ENCODE data around the gene ATG10.

The ATG10 gene

GRCh38 chr5:82185851-82186250 is 214.0 kb downstream of the ATG10 start:
- TF ChIP-seq USF1 (IDR thresholded peaks at IDR 0.05) (no peak), ZBTB7A (IDR thresholded peaks at IDR 0.05; ENCODE audit: low read depth) (no peak)

- TF ChIP-seq CREB1 (IDR thresholded peaks at IDR 0.05; ENCODE audit: low read depth) = no peak
- TF ChIP-seq EP300 (IDR thresholded peaks at IDR 0.05; ENCODE audit: borderline replicate concordance) = no peak
- no peak for TF ChIP-seq TEAD4 (IDR thresholded peaks at IDR 0.05)
- no peak for TF ChIP-seq ZBTB7A (IDR thresholded peaks at IDR 0.05; ENCODE audit: low read depth)
- TF ChIP-seq FOXM1 (IDR thresholded peaks at IDR 0.05; ENCODE audit: borderline replicate concordance, low read depth) = no peak
- no peak for TF ChIP-seq MAX (IDR thresholded peaks at IDR 0.05)
- TF ChIP-seq USF1 (IDR thresholded peaks at IDR 0.05) = no peak
- TF ChIP-seq RAD21 (IDR thresholded peaks at IDR 0.05; ENCODE audit: low read depth) = no peak
- TF ChIP-seq REST (IDR thresholded peaks at IDR 0.05; ENCODE audit: low read depth) = no peak
- no peak for TF ChIP-seq NFIC (IDR thresholded peaks at IDR 0.05)
- no peak for TF ChIP-seq EGR1 (IDR thresholded peaks at IDR 0.05)
- no peak for TF ChIP-seq TAF1 (IDR thresholded peaks at IDR 0.05; ENCODE audit: low read depth)
Measured at GRCh38 chr5:82197550-82197949, 225.7 kb downstream of the ATG10 start.

- TF ChIP-seq USF1 (IDR thresholded peaks at IDR 0.05) (no peak), TEAD4 (IDR thresholded peaks at IDR 0.05) (no peak), CEBPB (IDR thresholded peaks at IDR 0.05) (no peak), TCF12 (IDR thresholded peaks at IDR 0.05; ENCODE audit: low read depth) (no peak), FOXM1 (IDR thresholded peaks at IDR 0.05; ENCODE audit: borderline replicate concordance, low read depth) (no peak), EP300 (IDR thresholded peaks at IDR 0.05; ENCODE audit: borderline replicate concordance) (no peak), CREB1 (IDR thresholded peaks at IDR 0.05; ENCODE audit: low read depth) (no peak), RAD21 (IDR thresholded peaks at IDR 0.05; ENCODE audit: low read depth) (no peak), MAX (IDR thresholded peaks at IDR 0.05) (no peak), YY1 (IDR thresholded peaks at IDR 0.05; ENCODE audit: low read depth) (no peak), NFIC (IDR thresholded peaks at IDR 0.05) (no peak), ZBTB7A (IDR thresholded peaks at IDR 0.05; ENCODE audit: low read depth) (no peak), TAF1 (IDR thresholded peaks at IDR 0.05; ENCODE audit: low read depth) (no peak), EGR1 (IDR thresholded peaks at IDR 0.05) (no peak), REST (IDR thresholded peaks at IDR 0.05; ENCODE audit: low read depth) (no peak)
Measured at GRCh38 chr5:82204567-82204966, 232.7 kb downstream of the ATG10 start.

GRCh38 chr5:82205005-82205404 is 233.2 kb downstream of the ATG10 start:
- TF ChIP-seq MAX (IDR thresholded peaks at IDR 0.05) = no peak
- TF ChIP-seq CREB1 (IDR thresholded peaks at IDR 0.05; ENCODE audit: low read depth) = no peak
- no peak for TF ChIP-seq USF1 (IDR thresholded peaks at IDR 0.05)
- TF ChIP-seq RAD21 (IDR thresholded peaks at IDR 0.05; ENCODE audit: low read depth) = no peak
- no peak for TF ChIP-seq EGR1 (IDR thresholded peaks at IDR 0.05)
- TF ChIP-seq YY1 (IDR thresholded peaks at IDR 0.05; ENCODE audit: low read depth) = no peak
- no peak for TF ChIP-seq REST (IDR thresholded peaks at IDR 0.05; ENCODE audit: low read depth)
- no peak for TF ChIP-seq EP300 (IDR thresholded peaks at IDR 0.05; ENCODE audit: borderline replicate concordance)
- no peak for TF ChIP-seq CEBPB (IDR thresholded peaks at IDR 0.05)
